Measurements from ENCODE around the gene OLFM4.
"Not testable (repeated sequence)": the region's sequence is repeated elsewhere in the genome, so short reads cannot be mapped to it uniquely, and the experiment has no call there.

The OLFM4 gene

GRCh38 chr13:53007872-53008271 is 20.7 kb upstream of the OLFM4 start:
- Histone ChIP-seq H3K4me3 (ENCODE audit: low read depth, low read length) (no peak overlapping the region), H3K27ac (no peak overlapping the region), H3K27me3 (replicated peaks) (no peaks in the 10 kb centered on the region), H3K36me3 (replicated peaks) (no peaks in the 10 kb centered on the region)
- no peak for DNase-seq
- in situ Hi-C loops (cut with HindIII; ENCODE audit: low pct_ligation_motif_present, low sequenced_read_pairs), result no loop called here
- no peak for TF ChIP-seq CTCF (IDR thresholded peaks at IDR 0.05; ENCODE audit: low read depth, low read length, missing control alignments)

GRCh38 chr13:53010374-53011105 is 18.1 kb upstream of the OLFM4 start:
- no peak for TF ChIP-seq CTCF (IDR thresholded peaks at IDR 0.05; ENCODE audit: low read depth, low read length, missing control alignments)
- in situ Hi-C loops (cut with HindIII; ENCODE audit: low pct_ligation_motif_present, low sequenced_read_pairs), result no loop called here
- DNase-seq, result no peak

GRCh38 chr13:53012707-53013106 is 15.9 kb upstream of the OLFM4 start:
- Histone ChIP-seq H3K4me3 (ENCODE audit: low read depth, low read length) (no peak overlapping the region), H3K27me3 (replicated peaks) (no peaks in the 10 kb centered on the region), H3K27ac (no peak overlapping the region), H3K36me3 (replicated peaks) (no peaks in the 10 kb centered on the region)
- no peak for TF ChIP-seq CTCF (IDR thresholded peaks at IDR 0.05; ENCODE audit: low read depth, low read length, missing control alignments)
- DNase-seq, result no peak
- in situ Hi-C loops (cut with HindIII; ENCODE audit: low pct_ligation_motif_present, low sequenced_read_pairs), result no loop called here

More at GRCh38 chr13:53010374-53011105, 18.1 kb upstream of the OLFM4 start:
- Histone ChIP-seq H3K27ac (no peak overlapping the region), H3K4me3 (ENCODE audit: low read depth, low read length) (no peak overlapping the region), H3K27me3 (replicated peaks) (no peaks in the 10 kb centered on the region), H3K36me3 (replicated peaks) (no peaks in the 10 kb centered on the region)

GRCh38 chr13:53013113-53013512 is 15.5 kb upstream of the OLFM4 start:
- Histone ChIP-seq H3K27ac (no peak overlapping the region), H3K27me3 (replicated peaks) (no peaks in the 10 kb centered on the region), H3K36me3 (replicated peaks) (no peaks in the 10 kb centered on the region), H3K4me3 (ENCODE audit: low read depth, low read length) (no peak overlapping the region)
- DNase-seq, result no peak
- TF ChIP-seq CTCF (IDR thresholded peaks at IDR 0.05; ENCODE audit: low read depth, low read length, missing control alignments), result no peak
- in situ Hi-C loops (cut with HindIII; ENCODE audit: low pct_ligation_motif_present, low sequenced_read_pairs), result no loop called here

- H3K27me3 ChIP-seq (replicated peaks); H3K36me3 ChIP-seq (replicated peaks); in situ Hi-C loops (cut with HindIII; ENCODE audit: low pct_ligation_motif_present, low sequenced_read_pairs); H3K27ac ChIP-seq; H3K4me3 ChIP-seq (ENCODE audit: low read depth, low read length); DNase-seq: not testable (repeated sequence)
These were observed 14.6 kb upstream of the OLFM4 start for GRCh38 chr13:53014018-53014417.

- no peak for TF ChIP-seq CTCF (IDR thresholded peaks at IDR 0.05; ENCODE audit: low read depth, low read length, missing control alignments)
- Histone ChIP-seq H3K36me3 (replicated peaks) (no peaks in the 10 kb centered on the region), H3K4me3 (ENCODE audit: low read depth, low read length) (no peak overlapping the region), H3K27ac (no peak overlapping the region), H3K27me3 (replicated peaks) (no peaks in the 10 kb centered on the region)
- in situ Hi-C loops (cut with HindIII; ENCODE audit: low pct_ligation_motif_present, low sequenced_read_pairs), result no loop called here
- DNase-seq, result no peak
These were observed 13.8 kb upstream of the OLFM4 start for GRCh38 chr13:53014495-53015443.
